BJ (cell line): ENCODE results near the gene ST6GALNAC2. TPM values are rescaled to one million over a fixed set of nuclear protein-coding genes. Genes with fewer than 3 reads are reported as not detected.
A peak's percentile ranks its signal among the peaks of the same experiment; 100 is the strongest.

ENCODE experiments used
- CTCF ChIA-PET: fragments of 350-600 bp; formaldehyde crosslinking; extraction: SDS; loops from one replicate; lab custom pipeline; 2021; ENCODE audit warnings: antibody characterized with exemption, inconsistent platforms; lab: Yijun Ruan, JAX
- POLR2A ChIA-PET: fragments of 300-600 bp; sonication (Branson Sonifier 250); formaldehyde crosslinking; extraction: SDS; loops from one replicate; lab custom pipeline; 2021; ENCODE audit warnings: antibody characterized with exemption; lab: Charles Lee
- DNase-seq: peaks from one replicate; pipeline ENCODE4 v3.0.0-alpha.2; 2011; ENCODE audit warnings: low read depth
- H3K27me3 ChIP-seq: 2 replicates; pipeline ENCODE4 v1.6.0; 2011; ENCODE audit warnings: low read length; ENCODE audit not compliant: control insufficient read depth, insufficient read depth
- H3K36me3 ChIP-seq: 2 replicates; pipeline ENCODE4 v1.5.1; 2011; ENCODE audit warnings: low read length; ENCODE audit not compliant: control insufficient read depth, insufficient read depth
- H3K4me3 ChIP-seq: 2 replicates; pipeline ENCODE4 v1.5.1; 2011; ENCODE audit warnings: low read depth, mild to moderate bottlenecking, control low read depth, low read length
- CTCF ChIP-seq: IDR thresholded peaks from 2 replicates; pipeline ENCODE4 v1.5.1; 2011; ENCODE audit warnings: low read depth, mild to moderate bottlenecking, control low read depth, inconsistent platforms, low read length, moderate library complexity; ENCODE audit not compliant: insufficient read depth
- polyA plus RNA-seq: library from polyadenylated mRNA; depleted of rRNA; stranded (reverse); fragments of >200 nt; gene quantifications from 2 replicates; pipeline ENCODE4 v1.2.3, GENCODE V29; 2011

Gene ST6GALNAC2
- polyA plus RNA-seq, 1 experiment, result 0.72 TPM

GRCh38 chr17:76538281-76538931 is 47.3 kb downstream of the ST6GALNAC2 start:
- Histone ChIP-seq H3K4me3 (no peak overlapping the region), H3K27me3 (peaks cover 15% of the 10 kb centered on the region), H3K36me3 (no peaks in the 10 kb centered on the region)
- no peak for TF ChIP-seq CTCF
- ChIA-PET CTCF (interaction anchor here (0.8 to 3.2 kb wide), 3 partner anchors 9 to 39 kb away, joined by 3 to 22 read pairs (median 3); no protein-coding TSS in a partner anchor), POLR2A (no interaction called here)
- no peak for DNase-seq

- ChIA-PET POLR2A (no interaction called here), CTCF (interaction anchor here (0.7 to 3.2 kb wide), 5 partner anchors 10 to 171 kb away, joined by 3 to 22 read pairs (median 3); no protein-coding TSS in a partner anchor)
- no peak for DNase-seq
- TF ChIP-seq CTCF, result no peak
- Histone ChIP-seq H3K4me3 (peak within 1 kb of the TSS; percentile 34), H3K36me3 (no peaks in the 10 kb centered on the region), H3K27me3 (peaks cover 15% of the 10 kb centered on the region)
Observed at GRCh38 chr17:76537578-76538280, 47.9 kb downstream of the ST6GALNAC2 start, which contains the start of gene CYGB. Gene CYGB, minus strand, starts transcription at chr17:76537709. Its CDS starts 167 bp downstream, at chr17:76537542.

GRCh38 chr17:76537288-76537577 is 48.4 kb downstream of the ST6GALNAC2 start:
- CTCF ChIA-PET, result interaction anchor here (0.7 to 3.2 kb wide), 7 partner anchors 9 to 171 kb away, joined by 3 to 22 read pairs (median 3); no protein-coding TSS in a partner anchor
- no peak for DNase-seq
- H3K36me3 ChIP-seq, result no peaks in the 10 kb centered on the region
- H3K4me3 ChIP-seq, result peak overlapping the region; percentile 34
- TF ChIP-seq CTCF, result no peak
- peaks cover 15% of the 10 kb centered on the region for H3K27me3 ChIP-seq
- POLR2A ChIA-PET, result no interaction called here

GRCh38 chr17:76536511-76537287 is 49.0 kb downstream of the ST6GALNAC2 start:
- Histone ChIP-seq H3K4me3 (peak overlapping the region; percentile 34), H3K36me3 (no peaks in the 10 kb centered on the region), H3K27me3 (peaks cover 15% of the 10 kb centered on the region)
- POLR2A ChIA-PET, result no interaction called here
- CTCF ChIA-PET, result interaction anchor here (0.8 to 3.2 kb wide), 9 partner anchors 9 to 145 kb away, joined by 3 to 22 read pairs (median 3); no protein-coding TSS in a partner anchor
- TF ChIP-seq CTCF, result no peak
- DNase-seq, result no peak
